Eye (tissue), 1 donor: ENCODE data around the gene CARS1.

Experiments
- DNase-seq: peaks from one replicate; pipeline ENCODE4 v3.0.0-alpha.2; 2015

Gene CARS1

DNA sequence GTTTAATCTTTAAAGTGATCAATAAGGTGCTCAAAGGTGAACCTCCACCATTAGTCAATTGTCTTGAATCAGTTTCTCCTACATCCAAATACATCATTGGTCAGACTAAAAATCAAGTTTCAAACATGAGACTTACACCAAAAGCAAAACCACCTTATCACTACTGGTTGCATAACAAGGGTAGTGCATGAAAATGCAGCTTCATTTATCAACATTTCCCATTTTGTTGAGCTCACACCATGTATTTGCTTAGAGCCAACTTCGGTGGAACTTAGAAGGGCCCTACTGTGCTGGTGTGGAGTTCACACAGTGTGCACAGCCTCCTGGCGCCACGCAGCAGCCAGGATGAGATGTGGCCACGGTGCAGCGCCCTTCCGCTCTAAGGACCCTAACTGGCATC is 104.9 kb downstream of the CARS1 start:
- no peak for DNase-seq

DNA sequence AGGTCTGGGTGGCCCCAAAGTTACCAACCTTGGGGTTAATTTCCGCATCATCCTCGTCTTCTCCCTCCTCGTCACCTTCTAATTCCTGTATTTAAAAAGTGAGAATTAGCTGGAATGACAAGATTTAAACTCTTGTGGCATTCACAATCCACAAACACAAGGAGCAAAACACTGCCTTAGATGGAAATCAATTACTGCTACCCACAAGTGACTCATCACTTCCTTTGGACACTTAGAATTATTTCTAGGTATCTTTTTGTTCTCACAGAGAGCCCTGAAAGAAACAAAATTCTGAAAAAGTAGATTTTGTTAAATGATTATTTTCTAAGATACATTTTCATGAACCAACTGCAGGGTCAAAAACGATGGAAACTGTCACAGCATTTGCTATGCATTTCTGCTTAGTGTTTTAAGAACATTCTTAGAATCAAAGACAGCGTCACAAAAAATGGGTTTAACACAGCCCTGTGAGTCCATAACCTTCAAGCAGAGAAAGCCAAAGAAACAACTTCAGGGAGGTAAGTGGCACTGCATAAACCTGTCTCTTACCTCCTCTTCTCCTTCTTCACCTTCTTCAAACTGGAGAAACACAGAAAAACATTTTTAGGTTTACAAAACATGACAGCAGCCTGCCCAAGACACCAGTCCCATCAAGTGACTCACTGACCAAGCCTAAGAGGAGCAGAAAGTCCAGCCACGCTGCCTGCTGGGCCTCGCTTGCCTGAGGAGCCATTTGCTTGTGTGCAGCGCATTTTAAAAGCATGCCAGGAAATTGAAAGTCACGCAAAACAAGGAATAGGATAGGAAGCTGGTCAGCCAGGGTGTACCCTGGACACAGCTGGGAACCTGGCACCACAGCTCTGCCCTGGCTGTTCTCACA is 105.8 kb downstream of the CARS1 start:
- DNase-seq = no peak
